K562 (cell line): ENCODE measurements around the gene TMEM174. TPM values are rescaled to one million over a fixed set of nuclear protein-coding genes. Genes with fewer than 3 reads are reported as not detected.
A peak's percentile ranks its signal among the peaks of the same experiment; 100 is the strongest.

Experiments
- ATAC-seq: fragments of 200-7000 bp; cut with Tn5 transposase; 3 replicates; pipeline ENCODE4 v1.9.1; 2020; ENCODE audit warnings: moderate library complexity
- BruUV-seq: library from RNA; stranded (reverse); fragments of 400-500 nt; replicated peaks from 2 replicates; lab custom pipeline; 2021; lab: Mats Ljungman, UMichigan
- CTCF ChIA-PET: fragments of 300-600 bp; formaldehyde crosslinking; extraction: SDS; loops from one replicate; lab custom pipeline; 2021; ENCODE audit warnings: low intra/inter-chr PET ratio; lab: Yijun Ruan, JAX
- POLR2A ChIA-PET: fragments of 300-600, 350-650 bp; sonication (Branson Sonifier 250); formaldehyde crosslinking; extraction: SDS; loops from one replicate; lab custom pipeline; 2021; ENCODE audit warnings: antibody characterized with exemption, inconsistent platforms; lab: Yijun Ruan, JAX
- DNase-seq, 4 experiments: peaks; one replicate each; pipeline versions ENCODE4 v3.0.0 to v3.0.0-alpha.2; 2011 to 2018; ENCODE audit warnings: low spot score in 3 of 4, mixed read lengths in 3 of 4; ENCODE audit errors: extremely low read depth in 1 of 4
- FAIRE-seq: peaks from 2 replicates; lab custom pipeline; 2011; peaks lifted over from hg19 to GRCh38; lab: Jason Lieb, UNC
- H2AFZ ChIP-seq: 2 replicates; pipeline ENCODE4 v1.6.0; 2011; ENCODE audit warnings: low read depth, low read length, control low read depth, inconsistent platforms
- H3K27ac ChIP-seq: fragments of 200-600 bp; 3 replicates; pipeline ENCODE4 v1.8.0; 2011; ENCODE audit warnings: low read depth, mild to moderate bottlenecking, control low read depth, inconsistent platforms, low read length, moderate library complexity, mixed read lengths; ENCODE audit errors: extremely low read depth
- H3K27me3 ChIP-seq, 2 experiments: fragments of 300-600 bp in 1 of 2; 2 replicates in 1 of 2; 3 replicates in 1 of 2; pipeline versions ENCODE4 v1.6.0 to v1.8.0; 2011; ENCODE audit warnings: inconsistent platforms in 2 of 2, low read length in 2 of 2, mild to moderate bottlenecking in 1 of 2, mixed read lengths in 1 of 2, moderate library complexity in 1 of 2; ENCODE audit not compliant: control insufficient read depth in 2 of 2, insufficient read depth in 2 of 2
- H3K36me3 ChIP-seq: fragments of 300-600 bp; 3 replicates; pipeline ENCODE4 v1.8.0; 2011; ENCODE audit warnings: mild to moderate bottlenecking, low read length, inconsistent platforms; ENCODE audit not compliant: control insufficient read depth, insufficient read depth
- H3K4me1 ChIP-seq, 2 experiments: fragments of 200-600 bp in 1 of 2; replicated peaks in 1 of 2; 2 replicates in 1 of 2; 3 replicates in 1 of 2; pipeline versions ENCODE4 v1.5.1 to v1.8.0; 2011; ENCODE audit warnings: inconsistent platforms in 2 of 2, low read length in 2 of 2, mild to moderate bottlenecking in 1 of 2, mixed read lengths in 1 of 2, moderate library complexity in 1 of 2; ENCODE audit not compliant: control insufficient read depth in 2 of 2, insufficient read depth in 2 of 2
- H3K4me2 ChIP-seq: 2 replicates; pipeline ENCODE4 v1.6.1; 2011; ENCODE audit warnings: low read length, control low read depth, inconsistent platforms, mixed read lengths; ENCODE audit not compliant: insufficient read depth
- H3K4me3 ChIP-seq: fragments of 200-600 bp; sonication (generic), shearing (Covaris generic); 2 replicates; pipeline ENCODE4 v1.5.1; 2016; ENCODE audit warnings: control low read depth, inconsistent platforms
- H3K79me2 ChIP-seq: fragments of 200-600 bp; 3 replicates; pipeline ENCODE4 v1.8.0; 2011; ENCODE audit warnings: low read length, inconsistent platforms; ENCODE audit not compliant: control insufficient read depth, insufficient read depth
- H3K9ac ChIP-seq, 2 experiments: 2 replicates each; pipeline versions ENCODE4 v1.6.0 to v1.6.1; 2011; ENCODE audit warnings: low read depth in 2 of 2, low read length in 2 of 2, control low read depth in 1 of 2, inconsistent platforms in 1 of 2, mild to moderate bottlenecking in 1 of 2, mixed read lengths in 1 of 2; ENCODE audit not compliant: insufficient read depth in 1 of 2
- H3K9me1 ChIP-seq: one replicate; pipeline ENCODE4 v1.6.0; 2011; ENCODE audit warnings: inconsistent platforms, mild to moderate bottlenecking, low read length, moderate library complexity; ENCODE audit not compliant: control insufficient read depth, insufficient read depth
- H3K9me3 ChIP-seq: replicated peaks from 2 replicates; pipeline ENCODE4 v1.5.1; 2011; ENCODE audit warnings: low read depth, low read length, inconsistent platforms; ENCODE audit not compliant: control insufficient read depth, insufficient read depth
- H4K20me1 ChIP-seq: replicated peaks from 2 replicates; pipeline ENCODE4 v1.6.1; 2011; ENCODE audit warnings: low read length, inconsistent platforms, mixed read lengths; ENCODE audit not compliant: control insufficient read depth, insufficient read depth
- CTCF ChIP-seq, 3 experiments: IDR thresholded peaks in 2 of 3; conservative IDR thresholded peaks in 1 of 3; 2 replicates each; pipeline ENCODE4 v1.5.1; 2011 to 2012; ENCODE audit warnings: low read length in 3 of 3, mild to moderate bottlenecking in 3 of 3, control low read depth in 2 of 3, improper control_type of control experiment in 1 of 3, inconsistent platforms in 1 of 3, low read depth in 1 of 3, mixed read lengths in 1 of 3, moderate library complexity in 1 of 3; ENCODE audit not compliant: insufficient read depth in 2 of 3
- EZH2 ChIP-seq: IDR thresholded peaks from 2 replicates; pipeline ENCODE4 v1.6.1; 2012; ENCODE audit warnings: low read depth, mild to moderate bottlenecking, inconsistent platforms, low read length, borderline replicate concordance
- HDAC1 ChIP-seq, 2 experiments: fragments of 450-650 bp; IDR thresholded peaks; 2 replicates each; pipeline ENCODE4 v1.6.1; 2016 to 2017; ENCODE audit warnings: inconsistent platforms in 1 of 2, mild to moderate bottlenecking in 1 of 2, moderate library complexity in 1 of 2
- HMG20B ChIP-seq: fragments of 250-450 bp; sonication (Bioruptor Pico); IDR thresholded peaks from 2 replicates; pipeline ENCODE4 v1.5.0; 2021; ENCODE audit warnings: mild to moderate bottlenecking
- NBN ChIP-seq: fragments of 450-650 bp; IDR thresholded peaks from 2 replicates; pipeline ENCODE4 v1.6.1; 2016; ENCODE audit warnings: low read depth, mild to moderate bottlenecking
- NCOA4 ChIP-seq: fragments of 450-650 bp; IDR thresholded peaks from 2 replicates; pipeline ENCODE4 v1.6.1; 2018; ENCODE audit warnings: mild to moderate bottlenecking; ENCODE audit not compliant: partially characterized antibody
- PATZ1 ChIP-seq: fragments of 250-450 bp; sonication (Bioruptor Pico); IDR thresholded peaks from 2 replicates; pipeline ENCODE4 v1.5.0; 2020; ENCODE audit warnings: mild to moderate bottlenecking, borderline replicate concordance
- RAD21 ChIP-seq, 2 experiments: fragments of 250-450 bp in 1 of 2; fragments of 450-650 bp in 1 of 2; sonication (Bioruptor Pico) in 1 of 2; formaldehyde crosslinking in 1 of 2; IDR thresholded peaks in 1 of 2; conservative IDR thresholded peaks in 1 of 2; 2 replicates each; pipeline versions ENCODE4 v1.4.0 to v1.8.0; 2020 to 2022; ENCODE audit warnings: mild to moderate bottlenecking in 2 of 2, moderate library complexity in 1 of 2
- SP1 ChIP-seq: sonication (generic); formaldehyde crosslinking; IDR thresholded peaks from 2 replicates; pipeline ENCODE4 v1.8.1; 2022; ENCODE audit warnings: mild to moderate bottlenecking, missing genetic modification reagents
- SPI1 ChIP-seq: IDR thresholded peaks from 2 replicates; pipeline ENCODE4 v1.6.1; 2011; ENCODE audit warnings: low read depth, low read length, control low read depth, borderline replicate concordance
- ZNF134 ChIP-seq: fragments of 250-450 bp; sonication (Bioruptor Pico); conservative IDR thresholded peaks from 2 replicates; pipeline ENCODE4 v1.4.0; 2020
- ZNF263 ChIP-seq: sonication (generic); formaldehyde crosslinking; IDR thresholded peaks from 2 replicates; pipeline ENCODE4 v1.8.0; 2022; ENCODE audit warnings: mild to moderate bottlenecking, missing genetic modification reagents, borderline replicate concordance
- WGBS: fragments of 100-300 bp; shearing (Covaris generic); methylation state at CpG from one replicate; pipeline ENCODE4 v1.1.6; 2016; ENCODE audit warnings: low coverage, mixed read lengths; ENCODE audit not compliant: insufficient coverage; ENCODE audit errors: missing lambda C conversion rate; 5-methylcytosine and 5-hydroxymethylcytosine counted together
- in situ Hi-C: fragments of 300-500 bp; cut with MboI; formaldehyde crosslinking; loops from 4 replicates; pipeline ENCODE4 v1.15.0; 2018; ENCODE audit warnings: inconsistent platforms, mixed read lengths
- intact Hi-C: fragments of 100-400 bp; cut with micrococcal nuclease; formaldehyde crosslinking; loops from 2 replicates; pipeline ENCODE4 v1.14.2; 2022
- polyA plus RNA-seq, 8 experiments: library from polyadenylated mRNA; depleted of rRNA in 4 of 8; stranded (reverse) in 5 of 8; unstranded in 3 of 8; fragments of >200 nt; fragmentation: Nextera tagmentation in 2 of 8; fragmentation: Illumina TruSeq in 1 of 8; extraction: Ambion mirVana in 2 of 8; extraction: Trizol in 1 of 8; gene quantifications; 2 replicates each; pipeline versions ENCODE4 v1.2.1 to v1.2.3, GENCODE V29; 2011 to 2014; ENCODE audit warnings: inconsistent platforms in 1 of 8, missing spikeins in 1 of 8
- total RNA-seq, 7 experiments: library from RNA; depleted of rRNA in 6 of 7; stranded (reverse); fragments of >200 nt in 6 of 7; fragmentation: Illumina TruSeq in 2 of 7; extraction: Trizol in 2 of 7; gene quantifications; 2 replicates each; pipeline versions ENCODE4 v1.2.1 to v1.2.3, GENCODE V29; 2011 to 2021; ENCODE audit warnings: low replicate concordance in 1 of 7

TMEM174 gene
- total and polyA plus RNA-seq, 9 of the 15 experiments (the other 6 are each of a cell fraction or from before 2014, with no cell fraction given) = not detected

GRCh38 chr5:73135429-73136054 is 37.5 kb upstream of the TMEM174 start:
- Histone ChIP-seq H3K9me1 (no peaks in the 10 kb centered on the region), H3K4me2 (no peak overlapping the region), H3K79me2 (no peaks in the 10 kb centered on the region), H4K20me1 (no peaks in the 10 kb centered on the region), H3K4me1 (peaks cover 0 to 3% of the 10 kb centered on the region in 2 experiments; a peak in 2 of 5 replicates), H3K27me3 (peaks cover 8 to 28% of the 10 kb centered on the region in 2 experiments; a peak in 4 of 5 replicates), H2AFZ (no peak overlapping the region), H3K27ac (no peak overlapping the region), H3K9ac (no peak overlapping the region), H3K9me3 (no peaks in the 10 kb centered on the region), H3K36me3 (no peaks in the 10 kb centered on the region), H3K4me3 (no peak overlapping the region)
- FAIRE-seq (peak; percentile 75), ATAC-seq (peak; percentile 87), DNase-seq (peak; percentile 43 to 54 (median 52))
- WGBS = 0% methylated on average over 6 of the region's 6 CpGs
- no TSS peak for BruUV-seq
- ChIA-PET CTCF (interaction anchor here (1.5 kb wide), 1 partner anchor 10 kb away, joined by 4 read pairs; no protein-coding TSS in a partner anchor), POLR2A (no interaction called here)
- no peak for TF ChIP-seq NCOA4
- peak in 1 of 2 experiments; percentile 45; a peak in 2 of 4 replicates for TF ChIP-seq RAD21 (CRISPR knock-in tag; conservative IDR thresholded peaks at IDR 0.05 in 1 of 2, IDR thresholded peaks at IDR 0.05 in 1 of 2)
- TF ChIP-seq CTCF (IDR thresholded peaks at IDR 0.05 in 2 of 3, conservative IDR thresholded peaks at IDR 0.05 in 1 of 3; ENCODE audit: insufficient read depth in 2 of 3, low read depth in 1 of 3, low read length in 3 of 3) = peak; percentile 46 to 55 (median 54); a peak in 5 of 6 replicates
- no peak for TF ChIP-seq HMG20B (CRISPR knock-in tag)
- no peak for TF ChIP-seq SP1 (CRISPR knock-in tag)
- no peak for TF ChIP-seq SPI1
- TF ChIP-seq EZH2 = no peak
- no peak for TF ChIP-seq NBN
- no peak for TF ChIP-seq PATZ1
- no peak for TF ChIP-seq ZNF134 (CRISPR knock-in tag)
- peak; percentile 49; the same call in 1 of the 2 replicates for TF ChIP-seq ZNF263 (CRISPR knock-in tag)
- no peak for TF ChIP-seq HDAC1 (IDR thresholded peaks at IDR 0.05)
- intact Hi-C loops (loop anchor here (5.0 kb wide), 1 partner anchor 67 kb away; no protein-coding TSS in a partner anchor), in situ Hi-C loops (no loop called here)
